ENCODE data around the gene LAMC3.

Gene LAMC3

GRCh38 chr9:131008086-131008485, 888 bp upstream of the LAMC3 start:
- no peak for TF ChIP-seq MAX (IDR thresholded peaks at IDR 0.05; ENCODE audit: low read depth, low read length)
- TF ChIP-seq CTCF (IDR thresholded peaks at IDR 0.05; ENCODE audit: low read depth, low read length), result no peak
- TF ChIP-seq MYC (IDR thresholded peaks at IDR 0.05; ENCODE audit: low read depth, low read length), result no peak
- TF ChIP-seq POLR2A (IDR thresholded peaks at IDR 0.05; ENCODE audit: extremely low read depth, insufficient read length), result no peak
- no peak for DNase-seq (ENCODE audit: low read depth)
- no peak overlapping the region for H3K4me3 ChIP-seq (ENCODE audit: low read depth, low read length)

- DNase-seq (ENCODE audit: low read depth), result no peak
- TF ChIP-seq MYC (IDR thresholded peaks at IDR 0.05; ENCODE audit: low read depth, low read length) (no peak), POLR2A (IDR thresholded peaks at IDR 0.05; ENCODE audit: extremely low read depth, insufficient read length) (no peak), CTCF (IDR thresholded peaks at IDR 0.05; ENCODE audit: low read depth, low read length) (no peak), MAX (IDR thresholded peaks at IDR 0.05; ENCODE audit: low read depth, low read length) (no peak)
- no peak overlapping the region for H3K4me3 ChIP-seq (ENCODE audit: low read depth, low read length)
These were observed 438 bp upstream of the LAMC3 start for GRCh38 chr9:131008563-131008908.

GRCh38 chr9:131010482-131011273, 1.7 kb downstream of the LAMC3 start:
- no peak for DNase-seq (ENCODE audit: low read depth)
- H3K4me3 ChIP-seq (ENCODE audit: low read depth, low read length), result no peak overlapping the region
- TF ChIP-seq MAX (IDR thresholded peaks at IDR 0.05; ENCODE audit: low read depth, low read length), result no peak
- TF ChIP-seq POLR2A (IDR thresholded peaks at IDR 0.05; ENCODE audit: extremely low read depth, insufficient read length), result no peak
- TF ChIP-seq CTCF (IDR thresholded peaks at IDR 0.05; ENCODE audit: low read depth, low read length), result no peak
- no peak for TF ChIP-seq MYC (IDR thresholded peaks at IDR 0.05; ENCODE audit: low read depth, low read length)

- no peak for DNase-seq (ENCODE audit: low read depth)
- no peak overlapping the region for H3K4me3 ChIP-seq (ENCODE audit: low read depth, low read length)
- no peak for TF ChIP-seq CTCF (IDR thresholded peaks at IDR 0.05; ENCODE audit: low read depth, low read length)
These were observed 2.5 kb downstream of the LAMC3 start for GRCh38 chr9:131011274-131012022.

GRCh38 chr9:131012023-131012334, 3.0 kb downstream of the LAMC3 start:
- no peak for DNase-seq (ENCODE audit: low read depth)
- TF ChIP-seq CTCF (IDR thresholded peaks at IDR 0.05; ENCODE audit: low read depth, low read length), result no peak
- TF ChIP-seq POLR2A (IDR thresholded peaks at IDR 0.05; ENCODE audit: extremely low read depth, insufficient read length), result no peak
- TF ChIP-seq MYC (IDR thresholded peaks at IDR 0.05; ENCODE audit: low read depth, low read length), result no peak
- no peak for TF ChIP-seq MAX (IDR thresholded peaks at IDR 0.05; ENCODE audit: low read depth, low read length)
- no peak overlapping the region for H3K4me3 ChIP-seq (ENCODE audit: low read depth, low read length)
